K562 (cell line): ENCODE data around the gene ACER3. TPM values are rescaled to one million over a fixed set of nuclear protein-coding genes. Genes with fewer than 3 reads are reported as not detected.

Experiments used
- BCOR ChIP-seq: fragments of 450-650 bp; IDR thresholded peaks from 2 replicates; pipeline ENCODE4 v1.6.1; 2016
- EHMT2 ChIP-seq: fragments of 450-650 bp; IDR thresholded peaks from 2 replicates; pipeline ENCODE4 v1.6.1; 2018; ENCODE audit warnings: antibody characterized with exemption
- EWSR1 ChIP-seq: fragments of 450-650 bp; IDR thresholded peaks from 2 replicates; pipeline ENCODE4 v1.6.1; 2018; ENCODE audit warnings: borderline replicate concordance, mild to moderate bottlenecking, low read depth, moderate library complexity; ENCODE audit not compliant: partially characterized antibody
- GABPB1 ChIP-seq: sonication (generic); formaldehyde crosslinking; IDR thresholded peaks from 2 replicates; pipeline ENCODE4 v1.8.0; 2022; ENCODE audit warnings: mild to moderate bottlenecking, missing genetic modification reagents
- KAT8 ChIP-seq: fragments of 450-650 bp; IDR thresholded peaks from 2 replicates; pipeline ENCODE4 v1.6.1; 2016; ENCODE audit warnings: low read depth, mild to moderate bottlenecking
- NCOA1 ChIP-seq: fragments of 450-650 bp; IDR thresholded peaks from 2 replicates; pipeline ENCODE4 v1.6.1; 2016; ENCODE audit warnings: low read depth
- NCOA2 ChIP-seq, 2 experiments: fragments of 450-650 bp; IDR thresholded peaks; 2 replicates each; pipeline ENCODE4 v1.6.1; 2018; ENCODE audit warnings: mild to moderate bottlenecking in 2 of 2, moderate library complexity in 1 of 2; ENCODE audit not compliant: partially characterized antibody in 2 of 2
- NFIC ChIP-seq: fragments of 450-650 bp; IDR thresholded peaks from 2 replicates; pipeline ENCODE4 v1.6.1; 2017; ENCODE audit warnings: mild to moderate bottlenecking, inconsistent platforms
- NONO ChIP-seq, 2 experiments: fragments of 200-400 bp in 1 of 2; fragments of 450-650 bp in 1 of 2; formaldehyde crosslinking in 1 of 2; IDR thresholded peaks; 2 replicates each; pipeline ENCODE4 v1.6.1; 2017; ENCODE audit warnings: low read depth in 2 of 2, mild to moderate bottlenecking in 2 of 2, moderate library complexity in 2 of 2, low read length in 1 of 2
- RFX5 ChIP-seq: IDR thresholded peaks from 2 replicates; pipeline ENCODE4 v1.6.1; 2011; ENCODE audit warnings: low read depth, mild to moderate bottlenecking, improper control_type of control experiment, low read length
- SMARCA5 ChIP-seq: fragments of 450-650 bp; IDR thresholded peaks from 2 replicates; pipeline ENCODE4 v1.6.1; 2016
- TAF7 ChIP-seq: fragments of 450-650 bp; IDR thresholded peaks from 2 replicates; pipeline ENCODE4 v1.6.1; 2016; ENCODE audit warnings: missing genetic modification characterization, missing compliant biosample characterization
- THRAP3 ChIP-seq: fragments of 450-650 bp; IDR thresholded peaks from 2 replicates; pipeline ENCODE4 v1.6.1; 2016; ENCODE audit warnings: mild to moderate bottlenecking, inconsistent platforms, borderline replicate concordance
- ZKSCAN3 ChIP-seq: fragments of 250-450 bp; sonication (Bioruptor Pico); IDR thresholded peaks from 2 replicates; pipeline ENCODE4 v1.4.0; 2020
- ZNF232 ChIP-seq: sonication (generic); formaldehyde crosslinking; IDR thresholded peaks from 2 replicates; pipeline ENCODE4 v1.8.0; 2022; ENCODE audit warnings: mild to moderate bottlenecking, missing genetic modification reagents
- ZNF589 ChIP-seq: fragments of 200-800 bp; sonication (Bioruptor generic); IDR thresholded peaks from 2 replicates; pipeline ENCODE4 v1.6.1; 2016; ENCODE audit warnings: low read depth, missing genetic modification characterization, missing compliant biosample characterization
- ZNF764 ChIP-seq: fragments of 250-450 bp; sonication (Bioruptor Pico); IDR thresholded peaks from 2 replicates; pipeline ENCODE4 v1.4.0; 2020; ENCODE audit warnings: low read depth, mild to moderate bottlenecking, moderate library complexity
- polyA plus RNA-seq, 8 experiments: library from polyadenylated mRNA; depleted of rRNA in 4 of 8; stranded (reverse) in 5 of 8; unstranded in 3 of 8; fragments of >200 nt; fragmentation: Nextera tagmentation in 2 of 8; fragmentation: Illumina TruSeq in 1 of 8; extraction: Ambion mirVana in 2 of 8; extraction: Trizol in 1 of 8; gene quantifications; 2 replicates each; pipeline versions ENCODE4 v1.2.1 to v1.2.3, GENCODE V29; 2011 to 2014; ENCODE audit warnings: inconsistent platforms in 1 of 8, missing spikeins in 1 of 8
- total RNA-seq, 7 experiments: library from RNA; depleted of rRNA in 6 of 7; stranded (reverse); fragments of >200 nt in 6 of 7; fragmentation: Illumina TruSeq in 2 of 7; extraction: Trizol in 2 of 7; gene quantifications; 2 replicates each; pipeline versions ENCODE4 v1.2.1 to v1.2.3, GENCODE V29; 2011 to 2021; ENCODE audit warnings: low replicate concordance in 1 of 7
- TF ChIP-seq, protein P1 (sequence below): sonication (generic); formaldehyde crosslinking; IDR thresholded peaks from 2 replicates; pipeline ENCODE4 v1.8.0; 2023; ENCODE audit warnings: mild to moderate bottlenecking, missing genetic modification reagents
- TF ChIP-seq, protein P2 (sequence below): fragments of 250-450 bp; sonication (Bioruptor Pico); IDR thresholded peaks from 2 replicates; pipeline ENCODE4 v1.4.0; 2020
- TF ChIP-seq, protein P3 (sequence below): IDR thresholded peaks from 3 replicates; pipeline ENCODE4 v1.6.1; 2011; ENCODE audit warnings: borderline replicate concordance, mild to moderate bottlenecking; ENCODE audit not compliant: insufficient read length, insufficient read depth
- TF ChIP-seq, protein P4 (sequence below): fragments of 450-650 bp; IDR thresholded peaks from 2 replicates; pipeline ENCODE4 v1.6.1; 2017; ENCODE audit warnings: antibody characterized with exemption, mild to moderate bottlenecking

ACER3 gene
- total and polyA plus RNA-seq, 9 of the 15 experiments (the other 6 are each of a cell fraction or from before 2014, with no cell fraction given): 2.0 to 23.8 (median 9.5) TPM

DNA sequence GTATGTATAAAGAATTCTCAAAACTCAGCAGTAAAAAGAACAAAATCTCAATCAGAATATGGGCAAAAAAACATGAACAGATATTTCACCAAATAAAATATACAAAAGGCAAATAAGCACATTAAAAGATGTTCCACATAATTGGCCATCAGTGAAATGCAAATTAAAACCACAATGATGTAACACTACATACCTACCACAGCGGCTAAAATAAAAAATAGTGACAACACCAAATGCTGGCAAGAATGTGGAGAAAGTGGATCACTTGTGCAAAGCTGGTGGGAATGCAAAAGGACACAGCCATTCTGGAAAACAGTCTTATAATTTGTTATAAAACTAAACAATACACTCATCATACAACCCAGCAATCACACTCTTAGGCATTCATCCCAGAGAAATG, 38.3 kb upstream of the ACER3 start (continued):
- TF ChIP-seq, protein P1, sequence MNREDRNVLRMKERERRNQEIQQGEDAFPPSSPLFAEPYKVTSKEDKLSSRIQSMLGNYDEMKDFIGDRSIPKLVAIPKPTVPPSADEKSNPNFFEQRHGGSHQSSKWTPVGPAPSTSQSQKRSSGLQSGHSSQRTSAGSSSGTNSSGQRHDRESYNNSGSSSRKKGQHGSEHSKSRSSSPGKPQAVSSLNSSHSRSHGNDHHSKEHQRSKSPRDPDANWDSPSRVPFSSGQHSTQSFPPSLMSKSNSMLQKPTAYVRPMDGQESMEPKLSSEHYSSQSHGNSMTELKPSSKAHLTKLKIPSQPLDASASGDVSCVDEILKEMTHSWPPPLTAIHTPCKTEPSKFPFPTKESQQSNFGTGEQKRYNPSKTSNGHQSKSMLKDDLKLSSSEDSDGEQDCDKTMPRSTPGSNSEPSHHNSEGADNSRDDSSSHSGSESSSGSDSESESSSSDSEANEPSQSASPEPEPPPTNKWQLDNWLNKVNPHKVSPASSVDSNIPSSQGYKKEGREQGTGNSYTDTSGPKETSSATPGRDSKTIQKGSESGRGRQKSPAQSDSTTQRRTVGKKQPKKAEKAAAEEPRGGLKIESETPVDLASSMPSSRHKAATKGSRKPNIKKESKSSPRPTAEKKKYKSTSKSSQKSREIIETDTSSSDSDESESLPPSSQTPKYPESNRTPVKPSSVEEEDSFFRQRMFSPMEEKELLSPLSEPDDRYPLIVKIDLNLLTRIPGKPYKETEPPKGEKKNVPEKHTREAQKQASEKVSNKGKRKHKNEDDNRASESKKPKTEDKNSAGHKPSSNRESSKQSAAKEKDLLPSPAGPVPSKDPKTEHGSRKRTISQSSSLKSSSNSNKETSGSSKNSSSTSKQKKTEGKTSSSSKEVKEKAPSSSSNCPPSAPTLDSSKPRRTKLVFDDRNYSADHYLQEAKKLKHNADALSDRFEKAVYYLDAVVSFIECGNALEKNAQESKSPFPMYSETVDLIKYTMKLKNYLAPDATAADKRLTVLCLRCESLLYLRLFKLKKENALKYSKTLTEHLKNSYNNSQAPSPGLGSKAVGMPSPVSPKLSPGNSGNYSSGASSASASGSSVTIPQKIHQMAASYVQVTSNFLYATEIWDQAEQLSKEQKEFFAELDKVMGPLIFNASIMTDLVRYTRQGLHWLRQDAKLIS (CRISPR knock-in tag): no peak
- no peak for TF ChIP-seq EWSR1
- no peak for TF ChIP-seq NCOA2 (IDR thresholded peaks at IDR 0.05; ENCODE audit: partially characterized antibody in 2 of 2)
- TF ChIP-seq, protein P2, sequence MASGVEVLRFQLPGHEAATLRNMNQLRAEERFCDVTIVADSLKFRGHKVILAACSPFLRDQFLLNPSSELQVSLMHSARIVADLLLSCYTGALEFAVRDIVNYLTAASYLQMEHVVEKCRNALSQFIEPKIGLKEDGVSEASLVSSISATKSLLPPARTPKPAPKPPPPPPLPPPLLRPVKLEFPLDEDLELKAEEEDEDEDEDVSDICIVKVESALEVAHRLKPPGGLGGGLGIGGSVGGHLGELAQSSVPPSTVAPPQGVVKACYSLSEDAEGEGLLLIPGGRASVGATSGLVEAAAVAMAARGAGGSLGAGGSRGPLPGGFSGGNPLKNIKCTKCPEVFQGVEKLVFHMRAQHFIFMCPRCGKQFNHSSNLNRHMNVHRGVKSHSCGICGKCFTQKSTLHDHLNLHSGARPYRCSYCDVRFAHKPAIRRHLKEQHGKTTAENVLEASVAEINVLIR (CRISPR knock-in tag): no peak
- no peak for TF ChIP-seq NCOA1
- TF ChIP-seq GABPB1 (CRISPR knock-in tag): no peak
- TF ChIP-seq EHMT2: 0 out of 2 replicates have a peak, but pooled peaks have one; percentile 31
- no peak for TF ChIP-seq NFIC
- TF ChIP-seq ZNF589 (CRISPR knock-in tag): no peak
- TF ChIP-seq, protein P3, sequence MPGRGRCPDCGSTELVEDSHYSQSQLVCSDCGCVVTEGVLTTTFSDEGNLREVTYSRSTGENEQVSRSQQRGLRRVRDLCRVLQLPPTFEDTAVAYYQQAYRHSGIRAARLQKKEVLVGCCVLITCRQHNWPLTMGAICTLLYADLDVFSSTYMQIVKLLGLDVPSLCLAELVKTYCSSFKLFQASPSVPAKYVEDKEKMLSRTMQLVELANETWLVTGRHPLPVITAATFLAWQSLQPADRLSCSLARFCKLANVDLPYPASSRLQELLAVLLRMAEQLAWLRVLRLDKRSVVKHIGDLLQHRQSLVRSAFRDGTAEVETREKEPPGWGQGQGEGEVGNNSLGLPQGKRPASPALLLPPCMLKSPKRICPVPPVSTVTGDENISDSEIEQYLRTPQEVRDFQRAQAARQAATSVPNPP: no peak
- no peak for TF ChIP-seq THRAP3
- TF ChIP-seq, protein P4, sequence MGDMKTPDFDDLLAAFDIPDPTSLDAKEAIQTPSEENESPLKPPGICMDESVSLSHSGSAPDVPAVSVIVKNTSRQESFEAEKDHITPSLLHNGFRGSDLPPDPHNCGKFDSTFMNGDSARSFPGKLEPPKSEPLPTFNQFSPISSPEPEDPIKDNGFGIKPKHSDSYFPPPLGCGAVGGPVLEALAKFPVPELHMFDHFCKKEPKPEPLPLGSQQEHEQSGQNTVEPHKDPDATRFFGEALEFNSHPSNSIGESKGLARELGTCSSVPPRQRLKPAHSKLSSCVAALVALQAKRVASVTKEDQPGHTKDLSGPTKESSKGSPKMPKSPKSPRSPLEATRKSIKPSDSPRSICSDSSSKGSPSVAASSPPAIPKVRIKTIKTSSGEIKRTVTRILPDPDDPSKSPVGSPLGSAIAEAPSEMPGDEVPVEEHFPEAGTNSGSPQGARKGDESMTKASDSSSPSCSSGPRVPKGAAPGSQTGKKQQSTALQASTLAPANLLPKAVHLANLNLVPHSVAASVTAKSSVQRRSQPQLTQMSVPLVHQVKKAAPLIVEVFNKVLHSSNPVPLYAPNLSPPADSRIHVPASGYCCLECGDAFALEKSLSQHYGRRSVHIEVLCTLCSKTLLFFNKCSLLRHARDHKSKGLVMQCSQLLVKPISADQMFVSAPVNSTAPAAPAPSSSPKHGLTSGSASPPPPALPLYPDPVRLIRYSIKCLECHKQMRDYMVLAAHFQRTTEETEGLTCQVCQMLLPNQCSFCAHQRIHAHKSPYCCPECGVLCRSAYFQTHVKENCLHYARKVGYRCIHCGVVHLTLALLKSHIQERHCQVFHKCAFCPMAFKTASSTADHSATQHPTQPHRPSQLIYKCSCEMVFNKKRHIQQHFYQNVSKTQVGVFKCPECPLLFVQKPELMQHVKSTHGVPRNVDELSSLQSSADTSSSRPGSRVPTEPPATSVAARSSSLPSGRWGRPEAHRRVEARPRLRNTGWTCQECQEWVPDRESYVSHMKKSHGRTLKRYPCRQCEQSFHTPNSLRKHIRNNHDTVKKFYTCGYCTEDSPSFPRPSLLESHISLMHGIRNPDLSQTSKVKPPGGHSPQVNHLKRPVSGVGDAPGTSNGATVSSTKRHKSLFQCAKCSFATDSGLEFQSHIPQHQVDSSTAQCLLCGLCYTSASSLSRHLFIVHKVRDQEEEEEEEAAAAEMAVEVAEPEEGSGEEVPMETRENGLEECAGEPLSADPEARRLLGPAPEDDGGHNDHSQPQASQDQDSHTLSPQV: peak; percentile 29; the same call in 1 of the 2 replicates
- no peak for TF ChIP-seq RFX5
- no peak for TF ChIP-seq KAT8
- TF ChIP-seq ZKSCAN3 (CRISPR knock-in tag): no peak
- peak; percentile 89 for TF ChIP-seq SMARCA5
- TF ChIP-seq ZNF232: no peak
- peak; percentile 27; the same call in 1 of the 2 replicates for TF ChIP-seq BCOR
- TF ChIP-seq ZNF764 (CRISPR knock-in tag): no peak
- no peak for TF ChIP-seq NONO (IDR thresholded peaks at IDR 0.05; ENCODE audit: low read depth in 2 of 2, low read length in 1 of 2)
- TF ChIP-seq TAF7 (tag): no peak
